WTC11 (cell line): ENCODE measurements around the gene CSNK2B. TPM values are rescaled to one million over a fixed set of nuclear protein-coding genes. Genes with fewer than 3 reads are reported as not detected.
A peak's percentile ranks its signal among the peaks of the same experiment; 100 is the strongest.

Source experiments
- ATAC-seq: fragments of 200-7000 bp; cut with Tn5 transposase; 2 replicates; pipeline ENCODE4 v1.10.0; 2021; ENCODE audit warnings: mild to moderate bottlenecking, moderate library complexity
- CTCF ChIA-PET: fragments of 300-600 bp; sonication (Branson Sonifier 250); formaldehyde crosslinking; loops from one replicate; lab custom pipeline; 2021; ENCODE audit warnings: antibody characterized with exemption; lab: Charles Lee
- POLR2A ChIA-PET: fragments of 350-600 bp; sonication (Branson Sonifier 250); formaldehyde crosslinking; loops from one replicate; lab custom pipeline; 2021; ENCODE audit warnings: antibody characterized with exemption; lab: Charles Lee
- DNase-seq: peaks from one replicate; pipeline ENCODE4 v3.0.0; 2021; ENCODE audit warnings: low spot score
- H3K27ac Mint-ChIP-seq: 2 replicates; pipeline ENCODE4 v1.8.0; 2021; ENCODE audit warnings: mixed read lengths
- H3K27me3 Mint-ChIP-seq: 2 replicates; pipeline ENCODE4 v1.8.0; 2021; ENCODE audit warnings: low read depth, mild to moderate bottlenecking, moderate library complexity, mixed read lengths
- H3K36me3 Mint-ChIP-seq: 2 replicates; pipeline ENCODE4 v1.8.0; 2021; ENCODE audit warnings: mixed read lengths
- H3K4me1 Mint-ChIP-seq: 2 replicates; pipeline ENCODE4 v1.8.0; 2022; ENCODE audit warnings: mixed read lengths
- H3K4me3 Mint-ChIP-seq: 2 replicates; pipeline ENCODE4 v1.8.0; 2021; ENCODE audit warnings: mild to moderate bottlenecking, moderate library complexity, mixed read lengths
- H3K9me3 Mint-ChIP-seq: 2 replicates; pipeline ENCODE4 v1.8.0; 2021; ENCODE audit warnings: mixed read lengths
- FOXK1 ChIP-seq: sonication (generic); formaldehyde crosslinking; IDR thresholded peaks from 2 replicates; pipeline ENCODE4 v1.8.0; 2022; ENCODE audit warnings: mild to moderate bottlenecking, moderate library complexity, missing genetic modification reagents
- GRHL2 ChIP-seq: fragments of 250-450 bp; sonication (Bioruptor Pico); IDR thresholded peaks from 2 replicates; pipeline ENCODE4 v1.8.0; 2022; ENCODE audit warnings: mild to moderate bottlenecking, moderate library complexity; ENCODE audit not compliant: insufficient replicate concordance, severe bottlenecking
- JAZF1 ChIP-seq: fragments of 250-450 bp; sonication (Bioruptor Pico); IDR thresholded peaks from 2 replicates; pipeline ENCODE4 v1.9.0; 2021; ENCODE audit warnings: moderate library complexity, mild to moderate bottlenecking, inconsistent platforms
- JUN ChIP-seq: sonication (generic); formaldehyde crosslinking; IDR thresholded peaks from 2 replicates; pipeline ENCODE4 v1.8.0; 2023; ENCODE audit warnings: mild to moderate bottlenecking, missing genetic modification reagents
- KAT7 ChIP-seq: sonication (generic); formaldehyde crosslinking; IDR thresholded peaks from 2 replicates; pipeline ENCODE4 v1.8.1; 2023; ENCODE audit warnings: missing genetic modification reagents, mild to moderate bottlenecking, borderline replicate concordance
- PREB ChIP-seq: sonication (generic); formaldehyde crosslinking; IDR thresholded peaks from 2 replicates; pipeline ENCODE4 v1.8.1; 2022; ENCODE audit warnings: mild to moderate bottlenecking, missing genetic modification reagents, moderate library complexity, borderline replicate concordance
- ZNF138 ChIP-seq: sonication (generic); formaldehyde crosslinking; conservative IDR thresholded peaks from 2 replicates; pipeline ENCODE4 v1.8.1; 2022; ENCODE audit warnings: mild to moderate bottlenecking, moderate library complexity, missing genetic modification reagents
- ZNF232 ChIP-seq: sonication (generic); formaldehyde crosslinking; IDR thresholded peaks from 2 replicates; pipeline ENCODE4 v1.8.0; 2022; ENCODE audit warnings: mild to moderate bottlenecking, missing genetic modification reagents
- ZNF425 ChIP-seq: fragments of 250-450 bp; sonication (Bioruptor Pico); conservative IDR thresholded peaks from 2 replicates; pipeline ENCODE4 v1.9.0; 2021; ENCODE audit warnings: mild to moderate bottlenecking
- microRNA-seq: library from miRNA; unstranded; fragments of <30 nt; microRNA quantifications from one replicate; pipeline ENCODE4 v1.2.0, GENCODE V29; 2022; ENCODE audit warnings: borderline number of aligned reads
- total RNA-seq: library from RNA; stranded (reverse); gene quantifications from 3 replicates; pipeline ENCODE4 v1.2.3, GENCODE V29; 2021
- TF ChIP-seq, protein P1 (sequence below): sonication (generic); formaldehyde crosslinking; IDR thresholded peaks from 2 replicates; pipeline ENCODE4 v1.8.0; 2023; ENCODE audit warnings: missing genetic modification reagents, mild to moderate bottlenecking, borderline replicate concordance
- TF ChIP-seq, protein P2 (sequence below): sonication (generic); formaldehyde crosslinking; IDR thresholded peaks from 2 replicates; pipeline ENCODE4 v1.8.0; 2022; ENCODE audit warnings: missing genetic modification reagents

The CSNK2B gene
- total RNA-seq, 1 experiment from 2014 or later, result 183 TPM

- TF ChIP-seq, protein P1, sequence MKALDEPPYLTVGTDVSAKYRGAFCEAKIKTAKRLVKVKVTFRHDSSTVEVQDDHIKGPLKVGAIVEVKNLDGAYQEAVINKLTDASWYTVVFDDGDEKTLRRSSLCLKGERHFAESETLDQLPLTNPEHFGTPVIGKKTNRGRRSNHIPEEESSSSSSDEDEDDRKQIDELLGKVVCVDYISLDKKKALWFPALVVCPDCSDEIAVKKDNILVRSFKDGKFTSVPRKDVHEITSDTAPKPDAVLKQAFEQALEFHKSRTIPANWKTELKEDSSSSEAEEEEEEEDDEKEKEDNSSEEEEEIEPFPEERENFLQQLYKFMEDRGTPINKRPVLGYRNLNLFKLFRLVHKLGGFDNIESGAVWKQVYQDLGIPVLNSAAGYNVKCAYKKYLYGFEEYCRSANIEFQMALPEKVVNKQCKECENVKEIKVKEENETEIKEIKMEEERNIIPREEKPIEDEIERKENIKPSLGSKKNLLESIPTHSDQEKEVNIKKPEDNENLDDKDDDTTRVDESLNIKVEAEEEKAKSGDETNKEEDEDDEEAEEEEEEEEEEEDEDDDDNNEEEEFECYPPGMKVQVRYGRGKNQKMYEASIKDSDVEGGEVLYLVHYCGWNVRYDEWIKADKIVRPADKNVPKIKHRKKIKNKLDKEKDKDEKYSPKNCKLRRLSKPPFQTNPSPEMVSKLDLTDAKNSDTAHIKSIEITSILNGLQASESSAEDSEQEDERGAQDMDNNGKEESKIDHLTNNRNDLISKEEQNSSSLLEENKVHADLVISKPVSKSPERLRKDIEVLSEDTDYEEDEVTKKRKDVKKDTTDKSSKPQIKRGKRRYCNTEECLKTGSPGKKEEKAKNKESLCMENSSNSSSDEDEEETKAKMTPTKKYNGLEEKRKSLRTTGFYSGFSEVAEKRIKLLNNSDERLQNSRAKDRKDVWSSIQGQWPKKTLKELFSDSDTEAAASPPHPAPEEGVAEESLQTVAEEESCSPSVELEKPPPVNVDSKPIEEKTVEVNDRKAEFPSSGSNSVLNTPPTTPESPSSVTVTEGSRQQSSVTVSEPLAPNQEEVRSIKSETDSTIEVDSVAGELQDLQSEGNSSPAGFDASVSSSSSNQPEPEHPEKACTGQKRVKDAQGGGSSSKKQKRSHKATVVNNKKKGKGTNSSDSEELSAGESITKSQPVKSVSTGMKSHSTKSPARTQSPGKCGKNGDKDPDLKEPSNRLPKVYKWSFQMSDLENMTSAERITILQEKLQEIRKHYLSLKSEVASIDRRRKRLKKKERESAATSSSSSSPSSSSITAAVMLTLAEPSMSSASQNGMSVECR (CRISPR knock-in tag), result no peak
- no peak for TF ChIP-seq GRHL2 (CRISPR knock-in tag)
- no peak for TF ChIP-seq PREB
- no peak for TF ChIP-seq JUN
- no peak for TF ChIP-seq FOXK1
Measured at GRCh38 chr6:31718265-31718664, 52.4 kb downstream of the CSNK2B start (continued).

GRCh38 chr6:31719001-31719400, 53.1 kb downstream of the CSNK2B start:
- Mint-ChIP-seq H3K4me3 (0 out of 2 replicates have a peak overlapping the region, but pooled peaks have one; percentile 13), H3K9me3 (no peaks in the 10 kb centered on the region), H3K27ac (no peak overlapping the region), H3K27me3 (peaks cover 4% of the 10 kb centered on the region; the same call in 1 of the 2 replicates), H3K36me3 (no peaks in the 10 kb centered on the region), H3K4me1 (peaks cover 27% of the 10 kb centered on the region)
- DNase-seq, result no peak
- CTCF ChIA-PET, result interaction anchor here (0.8 to 1.9 kb wide), 3 partner anchors 11 to 51 kb away, joined by 3 to 4 read pairs (median 4); no protein-coding TSS in a partner anchor
- POLR2A ChIA-PET, result interaction anchor here (0.5 kb wide), 1 partner anchor 18 kb away, joined by 3 read pairs; no protein-coding TSS in a partner anchor
- no peak for ATAC-seq
- TF ChIP-seq, protein P2, sequence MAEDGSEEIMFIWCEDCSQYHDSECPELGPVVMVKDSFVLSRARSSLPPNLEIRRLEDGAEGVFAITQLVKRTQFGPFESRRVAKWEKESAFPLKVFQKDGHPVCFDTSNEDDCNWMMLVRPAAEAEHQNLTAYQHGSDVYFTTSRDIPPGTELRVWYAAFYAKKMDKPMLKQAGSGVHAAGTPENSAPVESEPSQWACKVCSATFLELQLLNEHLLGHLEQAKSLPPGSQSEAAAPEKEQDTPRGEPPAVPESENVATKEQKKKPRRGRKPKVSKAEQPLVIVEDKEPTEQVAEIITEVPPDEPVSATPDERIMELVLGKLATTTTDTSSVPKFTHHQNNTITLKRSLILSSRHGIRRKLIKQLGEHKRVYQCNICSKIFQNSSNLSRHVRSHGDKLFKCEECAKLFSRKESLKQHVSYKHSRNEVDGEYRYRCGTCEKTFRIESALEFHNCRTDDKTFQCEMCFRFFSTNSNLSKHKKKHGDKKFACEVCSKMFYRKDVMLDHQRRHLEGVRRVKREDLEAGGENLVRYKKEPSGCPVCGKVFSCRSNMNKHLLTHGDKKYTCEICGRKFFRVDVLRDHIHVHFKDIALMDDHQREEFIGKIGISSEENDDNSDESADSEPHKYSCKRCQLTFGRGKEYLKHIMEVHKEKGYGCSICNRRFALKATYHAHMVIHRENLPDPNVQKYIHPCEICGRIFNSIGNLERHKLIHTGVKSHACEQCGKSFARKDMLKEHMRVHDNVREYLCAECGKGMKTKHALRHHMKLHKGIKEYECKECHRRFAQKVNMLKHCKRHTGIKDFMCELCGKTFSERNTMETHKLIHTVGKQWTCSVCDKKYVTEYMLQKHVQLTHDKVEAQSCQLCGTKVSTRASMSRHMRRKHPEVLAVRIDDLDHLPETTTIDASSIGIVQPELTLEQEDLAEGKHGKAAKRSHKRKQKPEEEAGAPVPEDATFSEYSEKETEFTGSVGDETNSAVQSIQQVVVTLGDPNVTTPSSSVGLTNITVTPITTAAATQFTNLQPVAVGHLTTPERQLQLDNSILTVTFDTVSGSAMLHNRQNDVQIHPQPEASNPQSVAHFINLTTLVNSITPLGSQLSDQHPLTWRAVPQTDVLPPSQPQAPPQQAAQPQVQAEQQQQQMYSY (CRISPR knock-in tag), result peak; percentile 49; the same call in 1 of the 2 replicates
- no peak for TF ChIP-seq KAT7
- TF ChIP-seq ZNF232, result no peak
- TF ChIP-seq ZNF138, result no peak
- no peak for TF ChIP-seq PREB
- TF ChIP-seq JAZF1, result no peak
- TF ChIP-seq ZNF425, result no peak

Small RNA genes within 50 kb of the gene (microRNA-seq; reads per million reads assigned to microRNA genes)
- not detected for gene MIR4646
- gene MIR6832, result not detected

Other genes starting within 250 kb of the CSNK2B start
- gene MICB, start 167.9 kb upstream of the CSNK2B start, total RNA-seq, result 26.9 to 37.0 TPM (median 27.0 TPM) in 3 replicates
- gene MCCD1, start 137.1 kb upstream of the CSNK2B start, total RNA-seq, result not detected in 3 replicates
- 704 to 738 TPM (median 712 TPM) in 3 replicates for gene DDX39B, start 124.1 kb upstream of the CSNK2B start, total RNA-seq
- 2.7 to 4.1 TPM (median 4.0 TPM) in 3 replicates for gene ATP6V1G2, start 119.5 kb upstream of the CSNK2B start, total RNA-seq
- 14.9 to 19.5 TPM (median 17.1 TPM) in 3 replicates for gene NFKBIL1, start 118.5 kb upstream of the CSNK2B start, total RNA-seq
- 0.46 to 1.2 TPM (median 0.87 TPM) in 3 replicates for gene LTA, start 93.8 kb upstream of the CSNK2B start, total RNA-seq
- 0.23 to 0.46 TPM (median 0.31 TPM) in 3 replicates for gene TNF, start 90.5 kb upstream of the CSNK2B start, total RNA-seq
- 1.0 to 1.5 TPM (median 1.3 TPM) in 3 replicates for gene LTB, start 83.7 kb upstream of the CSNK2B start, total RNA-seq
- 0.34 to 0.66 TPM in 2 of 3 replicates, not detected in the other for gene LST1, start 79.8 kb upstream of the CSNK2B start, total RNA-seq
- not detected in 3 replicates for gene NCR3, start 73.1 kb upstream of the CSNK2B start, total RNA-seq
- gene AIF1, start 50.8 kb upstream of the CSNK2B start, total RNA-seq, result 5.4 to 8.5 TPM (median 7.1 TPM) in 3 replicates
- gene PRRC2A, start 45.4 kb upstream of the CSNK2B start, total RNA-seq, result 372 to 381 TPM (median 373 TPM) in 3 replicates
- gene BAG6, start 13.4 kb upstream of the CSNK2B start, total RNA-seq, result 366 to 410 TPM (median 396 TPM) in 3 replicates
- gene APOM, start 10.2 kb upstream of the CSNK2B start, total RNA-seq, result 3.5 to 4.6 TPM (median 4.3 TPM) in 3 replicates
- 14.0 to 16.3 TPM (median 14.3 TPM) in 3 replicates for gene C6orf47, start 5.3 kb upstream of the CSNK2B start, total RNA-seq
- 24.3 to 29.1 TPM (median 26.4 TPM) in 3 replicates for gene GPANK1, start 1.1 kb upstream of the CSNK2B start, total RNA-seq
- 10.7 to 15.7 TPM (median 11.0 TPM) in 3 replicates for gene LY6G5B, start 3.9 kb downstream of the CSNK2B start, total RNA-seq
- 0.98 to 1.6 TPM (median 1.0 TPM) in 3 replicates for gene LY6G5C, start 15.0 kb downstream of the CSNK2B start, total RNA-seq
- gene ABHD16A, start 37.2 kb downstream of the CSNK2B start, total RNA-seq, result 28.6 to 30.3 TPM (median 29.8 TPM) in 3 replicates
- not detected in 3 replicates for gene LY6G6F, start 40.8 kb downstream of the CSNK2B start, total RNA-seq
- gene LY6G6D, start 49.3 kb downstream of the CSNK2B start, total RNA-seq, result not detected in 3 replicates
- gene LY6G6C, start 55.7 kb downstream of the CSNK2B start, total RNA-seq, result 0.21 to 0.35 TPM in 2 of 3 replicates, not detected in the other
- 0.09 to 0.11 TPM (median 0.11 TPM) in 3 replicates for gene MPIG6B, start 57.3 kb downstream of the CSNK2B start, total RNA-seq
- gene DDAH2, start 63.2 kb downstream of the CSNK2B start, total RNA-seq, result 62.2 to 67.3 TPM (median 65.8 TPM) in 3 replicates
- gene CLIC1, start 70.5 kb downstream of the CSNK2B start, total RNA-seq, result 229 to 244 TPM (median 230 TPM) in 3 replicates
- 43.1 to 62.3 TPM (median 56.1 TPM) in 3 replicates for gene MSH5, start 73.9 kb downstream of the CSNK2B start, total RNA-seq
- 13.3 to 16.9 TPM (median 13.7 TPM) in 3 replicates for gene SAPCD1, start 96.6 kb downstream of the CSNK2B start, total RNA-seq
- 1.2 to 1.8 TPM (median 1.4 TPM) in 3 replicates for gene VWA7, start 111.2 kb downstream of the CSNK2B start, total RNA-seq
- gene VARS1, start 129.7 kb downstream of the CSNK2B start, total RNA-seq, result 147 to 177 TPM (median 161 TPM) in 3 replicates
- 104 to 121 TPM (median 119 TPM) in 3 replicates for gene LSM2, start 140.9 kb downstream of the CSNK2B start, total RNA-seq
- gene HSPA1L, start 149.2 kb downstream of the CSNK2B start, total RNA-seq, result 1.2 to 2.1 TPM (median 1.9 TPM) in 3 replicates
- gene HSPA1A, start 149.5 kb downstream of the CSNK2B start, total RNA-seq, result 57.2 to 80.1 TPM (median 75.8 TPM) in 3 replicates
- 75.3 to 105 TPM (median 96.4 TPM) in 3 replicates for gene HSPA1B, start 161.7 kb downstream of the CSNK2B start, total RNA-seq
- 42.6 to 44.8 TPM (median 42.8 TPM) in 3 replicates for gene NEU1, start 196.7 kb downstream of the CSNK2B start, total RNA-seq
- 3.1 to 3.5 TPM (median 3.5 TPM) in 3 replicates for gene SLC44A4, start 212.9 kb downstream of the CSNK2B start, total RNA-seq
- gene EHMT2, start 231.6 kb downstream of the CSNK2B start, total RNA-seq, result 137 to 169 TPM (median 168 TPM) in 3 replicates
- gene ZBTB12, start 236.0 kb downstream of the CSNK2B start, total RNA-seq, result 24.0 to 46.2 TPM (median 44.1 TPM) in 3 replicates